HCT116 (cell line): ENCODE measurements around the gene CDK19. TPM values are rescaled to one million over a fixed set of nuclear protein-coding genes. Genes with fewer than 3 reads are reported as not detected.

ENCODE experiments used
- ATAC-seq: fragments of 200-7000 bp; cut with Tn5 transposase; 2 replicates; pipeline ENCODE4 v1.9.1; 2020; ENCODE audit warnings: mild to moderate bottlenecking, moderate library complexity
- BruUV-seq: library from RNA; stranded (reverse); fragments of 400-500 nt; replicated peaks from 2 replicates; lab custom pipeline; 2021; lab: Mats Ljungman, UMichigan
- CTCF ChIA-PET: fragments of 300-600 bp; sonication (Branson Sonifier 250); formaldehyde crosslinking; loops from one replicate; lab custom pipeline; 2021; ENCODE audit warnings: antibody characterized with exemption; lab: Charles Lee
- POLR2A ChIA-PET: fragments of 300-600, 350-600 bp; sonication (Branson Sonifier 250); formaldehyde crosslinking; loops from one replicate; lab custom pipeline; 2021; ENCODE audit warnings: antibody characterized with exemption; lab: Charles Lee
- RAD21 ChIA-PET, 2 experiments: fragments of 300-600 bp; sonication (Branson Sonifier 250); formaldehyde crosslinking; loops; one replicate each; lab custom pipeline; 2023; ENCODE audit warnings: low total read pairs in 2 of 2; ENCODE audit not compliant: uncharacterized antibody in 2 of 2, unreplicated experiment in 2 of 2, low non-redundant PET in 1 of 2; lab: Charles Lee
- DNase-seq: peaks from one replicate; pipeline ENCODE4 v3.0.0-alpha.2; 2010; ENCODE audit warnings: low read depth, low spot score
- H2AFZ ChIP-seq: fragments of 200-600 bp; shearing (Covaris generic), sonication (generic); 2 replicates; pipeline ENCODE4 v1.6.1; 2017; ENCODE audit warnings: low read depth, mixed run types, mixed read lengths, antibody characterized with exemption, low read length; ENCODE audit not compliant: poor library complexity, severe bottlenecking
- H3K27ac ChIP-seq: 2 replicates; pipeline ENCODE4 v1.5.1; 2012; ENCODE audit warnings: low read depth, low read length
- H3K27me3 ChIP-seq: fragments of 200-600 bp; sonication (generic); 2 replicates; pipeline ENCODE4 v1.6.1; 2016; ENCODE audit warnings: mixed run types, low read length, mixed read lengths; ENCODE audit not compliant: insufficient read depth
- H3K36me3 ChIP-seq, 2 experiments: fragments of 200-500 bp in 1 of 2; fragments of 200-600 bp in 1 of 2; sonication (Bioruptor generic) in 1 of 2; sonication (generic) in 1 of 2; 2 replicates each; pipeline versions ENCODE4 v1.5.1 to v1.6.1; 2014 to 2016; ENCODE audit warnings: low read length in 2 of 2, inconsistent platforms in 1 of 2, mixed read lengths in 1 of 2, mixed run types in 1 of 2; ENCODE audit not compliant: insufficient read depth in 2 of 2, control insufficient read depth in 1 of 2
- H3K4me1 ChIP-seq, 2 experiments: fragments of 200-600 bp in 1 of 2; sonication (generic) in 1 of 2; 2 replicates each; pipeline versions ENCODE4 v1.5.1 to v1.6.1; 2012 to 2017; ENCODE audit warnings: low read length in 2 of 2, inconsistent platforms in 1 of 2, mild to moderate bottlenecking in 1 of 2, mixed read lengths in 1 of 2, mixed run types in 1 of 2, moderate library complexity in 1 of 2; ENCODE audit not compliant: insufficient read depth in 2 of 2, control insufficient read depth in 1 of 2
- H3K4me2 ChIP-seq: fragments of 200-600 bp; sonication (generic); 2 replicates; pipeline ENCODE4 v1.6.1; 2017; ENCODE audit warnings: mixed run types, low read length, mixed read lengths
- H3K4me3 ChIP-seq, 2 experiments: fragments of 200-600 bp in 1 of 2; sonication (generic) in 1 of 2; replicated peaks in 1 of 2; 2 replicates each; pipeline ENCODE4 v1.5.1; 2011 to 2016; ENCODE audit warnings: low read length in 2 of 2, control low read depth in 1 of 2, low read depth in 1 of 2, mild to moderate bottlenecking in 1 of 2, mixed read lengths in 1 of 2, mixed run types in 1 of 2
- H3K79me2 ChIP-seq: fragments of 200-600 bp; sonication (generic); 2 replicates; pipeline ENCODE4 v1.6.1; 2017; ENCODE audit warnings: mild to moderate bottlenecking, mixed run types, low read length, moderate library complexity, mixed read lengths; ENCODE audit not compliant: insufficient read depth
- H3K9ac ChIP-seq: fragments of 200-600 bp; sonication (generic); 2 replicates; pipeline ENCODE4 v1.6.1; 2016; ENCODE audit warnings: low read length, mixed read lengths
- H3K9me2 ChIP-seq: fragments of 200-600 bp; sonication (generic), shearing (Covaris generic); 2 replicates; pipeline ENCODE4 v1.6.1; 2017; ENCODE audit warnings: mixed run types, mild to moderate bottlenecking, moderate library complexity; ENCODE audit not compliant: insufficient read depth
- H3K9me3 ChIP-seq, 2 experiments: fragments of 200-500 bp in 1 of 2; fragments of 200-600 bp in 1 of 2; sonication (Bioruptor generic) in 1 of 2; sonication (generic) in 1 of 2; 2 replicates each; pipeline ENCODE4 v1.6.1; 2014 to 2017; ENCODE audit warnings: low read length in 2 of 2, mixed read lengths in 2 of 2, inconsistent platforms in 1 of 2, low read depth in 1 of 2, mild to moderate bottlenecking in 1 of 2, mixed run types in 1 of 2, moderate library complexity in 1 of 2; ENCODE audit not compliant: control insufficient read depth in 1 of 2, insufficient read depth in 1 of 2
- H4K20me1 ChIP-seq: fragments of 200-600 bp; sonication (generic), shearing (Covaris generic); 2 replicates; pipeline ENCODE4 v1.6.1; 2017; ENCODE audit warnings: mixed run types, mild to moderate bottlenecking, moderate library complexity; ENCODE audit not compliant: insufficient read depth
- CBX3 ChIP-seq: IDR thresholded peaks from 2 replicates; pipeline ENCODE4 v1.6.1; 2012; ENCODE audit warnings: low read depth
- JUND ChIP-seq: IDR thresholded peaks from 2 replicates; pipeline ENCODE4 v1.6.1; 2012
- RAD21 ChIP-seq: IDR thresholded peaks from 2 replicates; pipeline ENCODE4 v1.6.1; 2012; ENCODE audit warnings: low read depth, mild to moderate bottlenecking
- REST ChIP-seq: IDR thresholded peaks from 2 replicates; pipeline ENCODE4 v1.6.1; 2012; ENCODE audit warnings: low read depth
- SRF ChIP-seq: IDR thresholded peaks from 2 replicates; pipeline ENCODE4 v1.6.1; 2012; ENCODE audit warnings: low read depth
- YY1 ChIP-seq: IDR thresholded peaks from 2 replicates; pipeline ENCODE4 v1.6.1; 2011; ENCODE audit warnings: low read length, low read depth, moderate library complexity, mild to moderate bottlenecking; ENCODE audit not compliant: insufficient replicate concordance; ENCODE audit errors: extremely low read depth
- intact Hi-C: fragments of 100-400 bp; cut with micrococcal nuclease; formaldehyde crosslinking; loops from 2 replicates; pipeline ENCODE4 v1.10.0; 2022
- total RNA-seq: library from RNA; stranded (reverse); gene quantifications from one replicate; pipeline ENCODE4 v1.2.1, GENCODE V29; 2021; ENCODE audit not compliant: unreplicated experiment
- TF ChIP-seq, protein P1 (sequence below), 3 experiments: fragments of 200-600 bp in 1 of 3; sonication (generic) in 1 of 3; IDR thresholded peaks in 2 of 3; conservative IDR thresholded peaks in 1 of 3; 2 replicates each; pipeline ENCODE4 v1.5.1; 2012 to 2017; ENCODE audit warnings: low read depth in 2 of 3, low read length in 2 of 3, antibody characterized with exemption in 1 of 3, borderline replicate concordance in 1 of 3, control low read depth in 1 of 3, mild to moderate bottlenecking in 1 of 3, mixed read lengths in 1 of 3, mixed run types in 1 of 3, moderate library complexity in 1 of 3; ENCODE audit not compliant: insufficient read depth in 1 of 3
- TF ChIP-seq, protein P2 (sequence below): IDR thresholded peaks from 2 replicates; pipeline ENCODE4 v1.6.1; 2012
- TF ChIP-seq, protein P3 (sequence below): IDR thresholded peaks from 2 replicates; pipeline ENCODE4 v1.6.1; 2011; ENCODE audit warnings: mild to moderate bottlenecking, low read length, moderate library complexity; ENCODE audit not compliant: insufficient replicate concordance; ENCODE audit errors: extremely low read depth

CDK19 gene
- total RNA-seq, 1 experiment from 2014 or later = 20.0 TPM

GRCh38 chr6:110676396-110676795, 138.9 kb downstream of the CDK19 start:
- ChIA-PET POLR2A (no interaction called here), CTCF (no interaction called here)
- no TSS peak for BruUV-seq

DNA sequence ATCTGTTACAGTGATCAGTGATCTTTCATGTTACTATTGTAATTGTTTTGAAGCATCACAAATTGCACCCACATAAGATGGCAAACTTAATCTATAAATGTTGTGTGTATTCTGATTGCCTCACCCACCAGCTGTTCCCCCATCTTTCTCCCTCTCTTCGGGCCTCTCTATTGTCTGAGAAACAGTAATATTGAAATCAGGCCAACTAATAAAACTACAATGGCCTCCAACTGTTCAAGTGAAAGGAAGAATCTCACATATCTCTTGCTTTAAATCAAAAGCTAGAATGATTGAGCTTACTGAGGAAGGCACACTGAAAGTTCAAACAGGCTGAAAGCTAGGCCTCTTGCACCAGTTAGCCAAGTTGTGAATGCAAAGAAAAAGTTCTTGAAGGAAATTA, 141.2 kb downstream of the CDK19 start:
- Histone ChIP-seq H3K9ac (no peak overlapping the region), H3K9me2 (no peaks in the 10 kb centered on the region), H3K36me3 (no peaks in the 10 kb centered on the region), H3K9me3 (no peaks in the 10 kb centered on the region), H3K27ac (no peak overlapping the region), H2AFZ (no peak overlapping the region), H4K20me1 (no peaks in the 10 kb centered on the region), H3K79me2 (no peaks in the 10 kb centered on the region), H3K4me1 (no peaks in the 10 kb centered on the region), H3K4me3 (no peak overlapping the region), H3K27me3 (no peaks in the 10 kb centered on the region), H3K4me2 (no peak overlapping the region)
- CTCF ChIA-PET = no interaction called here
- no TSS peak for BruUV-seq
- RAD21 ChIA-PET = no interaction called here
- intact Hi-C loops = no loop called here
- POLR2A ChIA-PET = no interaction called here
- no peak for TF ChIP-seq SRF
- TF ChIP-seq REST = no peak
- TF ChIP-seq, protein P1, sequence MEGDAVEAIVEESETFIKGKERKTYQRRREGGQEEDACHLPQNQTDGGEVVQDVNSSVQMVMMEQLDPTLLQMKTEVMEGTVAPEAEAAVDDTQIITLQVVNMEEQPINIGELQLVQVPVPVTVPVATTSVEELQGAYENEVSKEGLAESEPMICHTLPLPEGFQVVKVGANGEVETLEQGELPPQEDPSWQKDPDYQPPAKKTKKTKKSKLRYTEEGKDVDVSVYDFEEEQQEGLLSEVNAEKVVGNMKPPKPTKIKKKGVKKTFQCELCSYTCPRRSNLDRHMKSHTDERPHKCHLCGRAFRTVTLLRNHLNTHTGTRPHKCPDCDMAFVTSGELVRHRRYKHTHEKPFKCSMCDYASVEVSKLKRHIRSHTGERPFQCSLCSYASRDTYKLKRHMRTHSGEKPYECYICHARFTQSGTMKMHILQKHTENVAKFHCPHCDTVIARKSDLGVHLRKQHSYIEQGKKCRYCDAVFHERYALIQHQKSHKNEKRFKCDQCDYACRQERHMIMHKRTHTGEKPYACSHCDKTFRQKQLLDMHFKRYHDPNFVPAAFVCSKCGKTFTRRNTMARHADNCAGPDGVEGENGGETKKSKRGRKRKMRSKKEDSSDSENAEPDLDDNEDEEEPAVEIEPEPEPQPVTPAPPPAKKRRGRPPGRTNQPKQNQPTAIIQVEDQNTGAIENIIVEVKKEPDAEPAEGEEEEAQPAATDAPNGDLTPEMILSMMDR (IDR thresholded peaks at IDR 0.05 in 2 of 3, conservative IDR thresholded peaks at IDR 0.05 in 1 of 3; ENCODE audit: borderline replicate concordance in 1 of 3, insufficient read depth in 1 of 3, low read depth in 2 of 3, low read length in 2 of 3) = no peak
- no peak for TF ChIP-seq JUND
- TF ChIP-seq RAD21 = no peak
- ATAC-seq = no peak
- DNase-seq = no peak

More at GRCh38 chr6:110676396-110676795, 138.9 kb downstream of the CDK19 start:
- Histone ChIP-seq H3K9ac (no peak overlapping the region), H3K4me3 (no peak overlapping the region), H3K9me2 (no peaks in the 10 kb centered on the region), H3K4me1 (no peaks in the 10 kb centered on the region), H4K20me1 (no peaks in the 10 kb centered on the region), H3K4me2 (no peak overlapping the region), H2AFZ (no peak overlapping the region), H3K36me3 (no peaks in the 10 kb centered on the region), H3K79me2 (no peaks in the 10 kb centered on the region), H3K9me3 (no peaks in the 10 kb centered on the region), H3K27ac (no peak overlapping the region), H3K27me3 (no peaks in the 10 kb centered on the region)
- intact Hi-C loops = no loop called here
- TF ChIP-seq YY1 (no peak), CBX3 (no peak)
- TF ChIP-seq, protein P2, sequence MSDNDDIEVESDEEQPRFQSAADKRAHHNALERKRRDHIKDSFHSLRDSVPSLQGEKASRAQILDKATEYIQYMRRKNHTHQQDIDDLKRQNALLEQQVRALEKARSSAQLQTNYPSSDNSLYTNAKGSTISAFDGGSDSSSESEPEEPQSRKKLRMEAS = no peak
- TF ChIP-seq, protein P3, sequence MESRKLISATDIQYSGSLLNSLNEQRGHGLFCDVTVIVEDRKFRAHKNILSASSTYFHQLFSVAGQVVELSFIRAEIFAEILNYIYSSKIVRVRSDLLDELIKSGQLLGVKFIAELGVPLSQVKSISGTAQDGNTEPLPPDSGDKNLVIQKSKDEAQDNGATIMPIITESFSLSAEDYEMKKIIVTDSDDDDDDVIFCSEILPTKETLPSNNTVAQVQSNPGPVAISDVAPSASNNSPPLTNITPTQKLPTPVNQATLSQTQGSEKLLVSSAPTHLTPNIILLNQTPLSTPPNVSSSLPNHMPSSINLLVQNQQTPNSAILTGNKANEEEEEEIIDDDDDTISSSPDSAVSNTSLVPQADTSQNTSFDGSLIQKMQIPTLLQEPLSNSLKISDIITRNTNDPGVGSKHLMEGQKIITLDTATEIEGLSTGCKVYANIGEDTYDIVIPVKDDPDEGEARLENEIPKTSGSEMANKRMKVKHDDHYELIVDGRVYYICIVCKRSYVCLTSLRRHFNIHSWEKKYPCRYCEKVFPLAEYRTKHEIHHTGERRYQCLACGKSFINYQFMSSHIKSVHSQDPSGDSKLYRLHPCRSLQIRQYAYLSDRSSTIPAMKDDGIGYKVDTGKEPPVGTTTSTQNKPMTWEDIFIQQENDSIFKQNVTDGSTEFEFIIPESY = no peak
- RAD21 ChIA-PET = no interaction called here
- no peak for ATAC-seq
- no peak for DNase-seq
